ENCODE measurements around the gene S1PR5.

GRCh38 chr19:10535613-10536012 lies 18.4 kb upstream of the S1PR5 start:
- no peak for TF ChIP-seq TAF1 (IDR thresholded peaks at IDR 0.05; ENCODE audit: borderline replicate concordance, insufficient read depth, low read length)
- no peak for TF ChIP-seq POLR2AphosphoS5 (IDR thresholded peaks at IDR 0.05; ENCODE audit: low read depth, low read length)
- no peak for TF ChIP-seq REST (IDR thresholded peaks at IDR 0.05; ENCODE audit: insufficient read depth in 1 of 2, low read depth in 2 of 2, low read length in 2 of 2)
- no peak for TF ChIP-seq SIN3A (IDR thresholded peaks at IDR 0.05; ENCODE audit: borderline replicate concordance, insufficient read depth, low read length)
- TF ChIP-seq FOXP2 (optimal IDR thresholded peaks at IDR 0.05; ENCODE audit: borderline replicate concordance, extremely low read depth, extremely low read length, insufficient read depth): no peak
